NB4 (cell line): ENCODE measurements around the gene DCBLD2.

ENCODE experiments used
- CTCF ChIP-seq: IDR thresholded peaks from one replicate; pipeline ENCODE4 v1.5.1; 2012; ENCODE audit warnings: low read depth, low read length
- POLR2A ChIP-seq: IDR thresholded peaks from 2 replicates; pipeline ENCODE4 v1.6.1; 2011; ENCODE audit warnings: mild to moderate bottlenecking; ENCODE audit not compliant: insufficient read length; ENCODE audit errors: extremely low read depth

DNA sequence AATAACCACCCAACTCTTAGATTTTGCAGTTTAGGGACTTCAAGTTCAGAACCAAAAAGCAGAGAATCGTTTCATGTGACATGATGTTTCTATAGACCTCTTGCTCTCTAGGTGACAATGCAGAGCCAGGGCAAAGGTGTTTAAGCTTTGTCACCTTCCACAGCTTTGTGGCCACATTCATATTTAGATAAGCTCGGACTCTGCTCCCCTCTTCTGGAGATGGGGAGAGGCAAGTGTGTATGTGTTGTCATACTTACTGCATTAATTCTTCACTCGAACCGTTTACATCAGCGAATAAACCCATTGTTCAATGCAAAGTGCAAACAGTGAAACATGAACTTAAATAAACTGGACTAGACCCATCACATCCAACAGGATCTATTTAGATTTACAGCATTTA, 105.2 kb downstream of the DCBLD2 start:
- TF ChIP-seq POLR2A (no peak), CTCF (no peak)
